NCI-H1048 (cell line): ENCODE results near the gene ADAM12.

ENCODE experiments used
- DNase-seq: peaks from one replicate; lab custom pipeline; 2025; lab: John Stamatoyannopoulos, UW

Gene ADAM12

GRCh38 chr10:126081841-126082466 is 306.3 kb downstream of the ADAM12 start:
- no peak for DNase-seq

GRCh38 chr10:126080879-126081411 is 307.3 kb downstream of the ADAM12 start:
- DNase-seq: no peak

GRCh38 chr10:126080291-126080825 is 307.9 kb downstream of the ADAM12 start:
- DNase-seq: no peak

- no peak for DNase-seq
These were observed 313.3 kb downstream of the ADAM12 start for GRCh38 chr10:126075009-126075408.

- no peak for DNase-seq
These were observed 314.0 kb downstream of the ADAM12 start for GRCh38 chr10:126074291-126074690.

- DNase-seq: no peak
These were observed 314.7 kb downstream of the ADAM12 start for GRCh38 chr10:126073606-126074005.

- no peak for DNase-seq
These were observed 315.7 kb downstream of the ADAM12 start for GRCh38 chr10:126072622-126073021.

GRCh38 chr10:126070476-126071215 is 317.6 kb downstream of the ADAM12 start:
- no peak for DNase-seq

GRCh38 chr10:126068322-126068721 is 320.0 kb downstream of the ADAM12 start:
- no peak for DNase-seq

- DNase-seq: no peak
These were observed 321.8 kb downstream of the ADAM12 start for GRCh38 chr10:126066456-126066855.

- DNase-seq: no peak
These were observed 322.4 kb downstream of the ADAM12 start for GRCh38 chr10:126065751-126066377.

GRCh38 chr10:126064512-126064911 is 323.8 kb downstream of the ADAM12 start:
- no peak for DNase-seq

GRCh38 chr10:126063353-126063791 is 324.9 kb downstream of the ADAM12 start:
- DNase-seq: no peak

- no peak for DNase-seq
These were observed 325.9 kb downstream of the ADAM12 start for GRCh38 chr10:126062131-126063032.

- no peak for DNase-seq
These were observed 326.8 kb downstream of the ADAM12 start for GRCh38 chr10:126061526-126061925.

- DNase-seq: no peak
These were observed 327.9 kb downstream of the ADAM12 start for GRCh38 chr10:126060261-126060931.

GRCh38 chr10:126059076-126059826 is 329.0 kb downstream of the ADAM12 start:
- no peak for DNase-seq

GRCh38 chr10:126058507-126058906 is 329.8 kb downstream of the ADAM12 start:
- DNase-seq: no peak

GRCh38 chr10:126058104-126058503 is 330.2 kb downstream of the ADAM12 start:
- DNase-seq: no peak

- no peak for DNase-seq
These were observed 330.8 kb downstream of the ADAM12 start for GRCh38 chr10:126057494-126057893.
